Progenitor cell of endocrine pancreas (in vitro differentiated cells): ENCODE data around the gene SUGP2. TPM values are rescaled to one million over a fixed set of nuclear protein-coding genes. Genes with fewer than 3 reads are reported as not detected.

Source experiments
- DNase-seq: peaks from one replicate; pipeline ENCODE4 v3.0.0; 2021; ENCODE audit warnings: low spot score; ENCODE audit not compliant: unreplicated experiment
- H3K27ac Mint-ChIP-seq: 2 replicates; pipeline ENCODE4 v1.8.0; 2021; ENCODE audit warnings: mild to moderate bottlenecking, moderate library complexity, mixed read lengths
- H3K27me3 Mint-ChIP-seq: 2 replicates; pipeline ENCODE4 v1.8.0; 2021; ENCODE audit warnings: mixed read lengths
- H3K36me3 Mint-ChIP-seq: 2 replicates; pipeline ENCODE4 v1.8.0; 2022; ENCODE audit warnings: mixed read lengths; ENCODE audit not compliant: insufficient read depth
- H3K4me1 Mint-ChIP-seq: 2 replicates; pipeline ENCODE4 v1.8.0; 2021; ENCODE audit warnings: low read depth, mixed read lengths
- H3K4me3 Mint-ChIP-seq: 2 replicates; pipeline ENCODE4 v1.8.0; 2021; ENCODE audit warnings: low read depth, mild to moderate bottlenecking, moderate library complexity, mixed read lengths
- H3K9me3 Mint-ChIP-seq: 2 replicates; pipeline ENCODE4 v1.8.0; 2021; ENCODE audit warnings: low read depth, mixed read lengths
- total RNA-seq: library from RNA; stranded (reverse); gene quantifications from 2 replicates; pipeline ENCODE4 v1.2.1, GENCODE V29; 2021
- TF ChIP-seq, protein P1 (sequence below): fragments of 200-600 bp; sonication (generic); IDR thresholded peaks from one replicate; pipeline ENCODE4 v1.5.0; 2021; ENCODE audit warnings: antibody characterized with exemption, mild to moderate bottlenecking; ENCODE audit not compliant: unreplicated experiment

The SUGP2 gene
- total RNA-seq, 1 donor from 2014 or later: 153 TPM

- H3K27me3 Mint-ChIP-seq: peaks cover 18% of the 10 kb centered on the region
- DNase-seq: no peak
- no peaks in the 10 kb centered on the region for H3K36me3 Mint-ChIP-seq
- no peak overlapping the region for H3K27ac Mint-ChIP-seq
- H3K9me3 Mint-ChIP-seq: no peaks in the 10 kb centered on the region
- no peak overlapping the region for H3K4me3 Mint-ChIP-seq
- TF ChIP-seq, protein P1, sequence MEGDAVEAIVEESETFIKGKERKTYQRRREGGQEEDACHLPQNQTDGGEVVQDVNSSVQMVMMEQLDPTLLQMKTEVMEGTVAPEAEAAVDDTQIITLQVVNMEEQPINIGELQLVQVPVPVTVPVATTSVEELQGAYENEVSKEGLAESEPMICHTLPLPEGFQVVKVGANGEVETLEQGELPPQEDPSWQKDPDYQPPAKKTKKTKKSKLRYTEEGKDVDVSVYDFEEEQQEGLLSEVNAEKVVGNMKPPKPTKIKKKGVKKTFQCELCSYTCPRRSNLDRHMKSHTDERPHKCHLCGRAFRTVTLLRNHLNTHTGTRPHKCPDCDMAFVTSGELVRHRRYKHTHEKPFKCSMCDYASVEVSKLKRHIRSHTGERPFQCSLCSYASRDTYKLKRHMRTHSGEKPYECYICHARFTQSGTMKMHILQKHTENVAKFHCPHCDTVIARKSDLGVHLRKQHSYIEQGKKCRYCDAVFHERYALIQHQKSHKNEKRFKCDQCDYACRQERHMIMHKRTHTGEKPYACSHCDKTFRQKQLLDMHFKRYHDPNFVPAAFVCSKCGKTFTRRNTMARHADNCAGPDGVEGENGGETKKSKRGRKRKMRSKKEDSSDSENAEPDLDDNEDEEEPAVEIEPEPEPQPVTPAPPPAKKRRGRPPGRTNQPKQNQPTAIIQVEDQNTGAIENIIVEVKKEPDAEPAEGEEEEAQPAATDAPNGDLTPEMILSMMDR: no peak
- H3K4me1 Mint-ChIP-seq: no peaks in the 10 kb centered on the region
Measured at GRCh38 chr19:18985257-18985656, 48.1 kb downstream of the SUGP2 start.

GRCh38 chr19:18984251-18984650 is 49.1 kb downstream of the SUGP2 start:
- H3K36me3 Mint-ChIP-seq: no peaks in the 10 kb centered on the region
- H3K27me3 Mint-ChIP-seq: peaks cover 18% of the 10 kb centered on the region
- DNase-seq: no peak
- TF ChIP-seq, protein P1: no peak
- no peaks in the 10 kb centered on the region for H3K4me1 Mint-ChIP-seq
- H3K27ac Mint-ChIP-seq: no peak overlapping the region
- H3K9me3 Mint-ChIP-seq: no peaks in the 10 kb centered on the region
- H3K4me3 Mint-ChIP-seq: no peak overlapping the region

- no peak for DNase-seq
- no peaks in the 10 kb centered on the region for H3K4me1 Mint-ChIP-seq
- H3K36me3 Mint-ChIP-seq: no peaks in the 10 kb centered on the region
- H3K4me3 Mint-ChIP-seq: no peak overlapping the region
- no peak overlapping the region for H3K27ac Mint-ChIP-seq
- peaks cover 18% of the 10 kb centered on the region for H3K27me3 Mint-ChIP-seq
- H3K9me3 Mint-ChIP-seq: no peaks in the 10 kb centered on the region
- TF ChIP-seq, protein P1: no peak
Measured at GRCh38 chr19:18982669-18983068, 50.6 kb downstream of the SUGP2 start.

GRCh38 chr19:18980432-18981020 is 52.8 kb downstream of the SUGP2 start:
- Mint-ChIP-seq H3K9me3 (no peaks in the 10 kb centered on the region), H3K27me3 (peaks cover 11% of the 10 kb centered on the region), H3K4me3 (no peak overlapping the region), H3K4me1 (no peaks in the 10 kb centered on the region), H3K27ac (no peak overlapping the region), H3K36me3 (no peaks in the 10 kb centered on the region)
- DNase-seq: no peak
- TF ChIP-seq, protein P1: no peak

- Mint-ChIP-seq H3K4me3 (no peak overlapping the region), H3K36me3 (no peaks in the 10 kb centered on the region), H3K27me3 (peaks cover 6% of the 10 kb centered on the region), H3K27ac (no peak overlapping the region), H3K9me3 (no peaks in the 10 kb centered on the region), H3K4me1 (no peaks in the 10 kb centered on the region)
- TF ChIP-seq, protein P1: no peak
- no peak for DNase-seq
Measured at GRCh38 chr19:18978616-18979015, 54.7 kb downstream of the SUGP2 start.
